NCI-H2081 (cell line): ENCODE data around the gene UBN1.
A peak's percentile ranks its signal among the peaks of the same experiment; 100 is the strongest.

Experiments
- DNase-seq, 2 experiments: peaks; one replicate each; lab custom pipeline; 2025; lab: John Stamatoyannopoulos, UW

Gene UBN1

GRCh38 chr16:4859900-4860255, 12.6 kb downstream of the UBN1 start:
- no peak for DNase-seq

DNA sequence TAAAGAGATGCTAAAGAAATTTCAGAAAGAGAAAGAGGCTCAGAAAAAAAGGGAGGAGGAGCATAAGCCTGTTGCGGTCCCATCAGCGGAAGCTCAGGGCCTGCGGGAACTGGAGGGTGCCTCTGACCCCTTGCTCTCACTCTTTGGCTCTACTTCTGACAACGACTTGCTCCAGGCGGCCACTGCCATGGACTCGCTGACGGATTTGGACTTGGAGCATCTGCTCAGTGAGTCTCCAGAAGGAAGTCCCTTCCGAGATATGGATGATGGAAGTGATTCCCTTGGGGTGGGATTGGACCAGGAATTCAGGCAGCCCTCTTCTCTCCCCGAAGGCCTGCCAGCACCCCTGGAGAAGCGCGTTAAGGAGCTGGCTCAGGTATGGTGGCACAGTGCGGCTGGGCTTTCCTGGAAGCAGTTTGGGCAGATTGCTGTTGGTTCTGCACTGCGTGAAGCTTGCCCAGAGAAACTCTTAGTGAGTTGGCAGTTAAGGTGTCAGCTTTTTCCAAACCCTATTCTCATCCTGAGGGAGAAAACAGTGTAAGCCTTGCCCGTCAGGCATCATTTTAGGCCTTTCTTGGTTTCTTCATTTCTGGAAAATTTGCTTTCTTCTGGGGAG, 13.6 kb downstream of the UBN1 start:
- DNase-seq: no peak

DNA sequence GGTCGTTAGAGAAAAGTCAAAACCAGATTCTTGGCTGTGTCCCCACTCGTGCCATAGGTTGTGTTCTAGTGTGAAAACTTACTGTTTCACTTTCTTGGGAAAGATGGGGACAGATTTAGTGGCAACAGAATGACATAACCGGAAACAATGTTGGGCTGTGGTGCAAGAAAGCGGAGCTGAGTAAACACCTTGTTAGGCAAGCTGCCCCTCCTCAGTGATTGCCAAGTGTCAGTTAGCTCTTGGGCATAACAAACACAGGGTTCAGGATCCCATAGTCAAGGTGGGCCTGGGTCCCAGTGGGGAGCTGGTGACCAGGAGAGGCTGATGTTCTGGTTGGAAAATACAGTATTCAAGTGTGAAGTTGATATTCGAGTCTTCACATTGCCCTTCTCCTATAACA, 15.4 kb downstream of the UBN1 start:
- no peak for DNase-seq

DNA sequence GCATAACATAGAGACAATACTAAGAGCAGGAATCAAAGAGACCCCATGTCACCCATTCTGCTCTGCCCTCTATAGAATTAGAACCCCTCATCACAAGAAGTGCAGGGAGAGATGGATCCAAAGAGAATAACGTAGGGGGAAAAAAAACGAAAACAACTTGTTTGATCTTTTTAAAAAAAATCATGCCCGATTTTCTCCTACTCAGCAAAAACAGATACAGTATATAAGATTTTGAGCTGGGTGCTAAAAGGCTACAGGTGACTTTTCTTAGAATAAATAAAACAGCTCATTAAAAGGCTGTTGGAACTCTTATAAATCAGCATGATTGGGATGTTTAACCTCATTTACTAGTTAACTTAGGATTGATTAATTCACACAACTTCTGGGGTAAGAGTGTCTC, 17.4 kb downstream of the UBN1 start:
- no peak for DNase-seq

DNA sequence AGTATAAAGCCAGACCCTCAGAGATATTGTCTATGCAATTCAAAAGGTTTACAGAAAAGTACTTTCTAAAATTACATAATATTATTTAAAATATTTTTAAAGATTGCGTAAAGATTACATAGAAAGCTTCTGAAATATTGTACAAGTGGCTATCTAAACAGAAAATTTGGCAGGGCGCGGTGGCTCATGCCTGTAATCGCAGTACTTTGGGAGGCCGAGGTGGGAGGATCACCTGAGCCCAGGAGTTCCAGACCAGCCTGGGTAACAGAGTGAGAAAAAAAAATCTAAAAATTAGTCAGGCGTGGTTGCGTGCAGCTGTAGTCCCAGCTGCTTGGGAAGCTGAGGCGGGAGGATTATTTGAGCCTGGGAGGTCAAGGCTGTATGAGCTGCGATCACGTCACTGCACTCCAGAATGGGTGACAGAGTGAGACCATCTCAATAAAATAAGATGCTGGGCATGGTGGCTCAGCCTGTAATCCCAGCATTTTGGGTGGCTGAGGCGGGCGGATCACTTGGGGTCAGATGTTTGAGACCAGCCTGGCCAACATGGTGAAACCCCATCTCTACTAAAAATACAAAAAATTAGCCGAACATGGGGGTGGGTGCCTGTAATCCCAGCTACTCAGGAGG, 18.1 kb downstream of the UBN1 start:
- DNase-seq: no peak

- DNase-seq: no peak
Observed at GRCh38 chr16:4866586-4866985, 19.3 kb downstream of the UBN1 start.

GRCh38 chr16:4868026-4868425, 20.7 kb downstream of the UBN1 start:
- no peak for DNase-seq

GRCh38 chr16:4868535-4868934, 21.3 kb downstream of the UBN1 start:
- DNase-seq: no peak

- no peak for DNase-seq
Observed at GRCh38 chr16:4869147-4869805, 22.0 kb downstream of the UBN1 start.

DNA sequence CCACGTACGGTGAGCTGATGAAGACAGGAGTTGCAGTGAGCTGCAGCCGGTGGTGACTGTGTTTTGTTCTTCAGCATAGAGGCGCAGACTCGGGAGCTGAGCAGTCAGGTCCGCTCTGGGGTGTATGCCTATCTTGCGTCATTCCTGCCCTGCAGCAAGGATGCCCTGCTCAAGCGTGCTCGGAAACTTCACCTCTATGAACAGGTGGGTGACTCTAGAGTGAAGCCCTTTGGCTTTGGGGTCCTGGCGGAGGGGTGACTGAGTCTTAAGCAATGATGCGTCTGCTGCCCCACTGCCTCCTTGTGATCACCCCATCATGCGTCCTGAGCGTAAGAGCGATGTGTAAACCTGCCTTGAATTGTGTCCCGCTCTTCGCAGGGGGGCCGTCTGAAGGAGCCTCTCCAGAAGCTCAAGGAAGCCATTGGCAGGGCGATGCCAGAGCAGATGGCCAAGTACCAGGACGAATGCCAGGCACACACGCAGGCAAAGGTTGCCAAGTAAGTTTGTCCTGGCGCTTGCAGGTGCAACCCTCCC, 22.9 kb downstream of the UBN1 start:
- no peak for DNase-seq

GRCh38 chr16:4871071-4871470, 23.8 kb downstream of the UBN1 start:
- no peak for DNase-seq

- DNase-seq: no peak
Observed at GRCh38 chr16:4873091-4873490, 25.8 kb downstream of the UBN1 start.

GRCh38 chr16:4874666-4875065, 27.4 kb downstream of the UBN1 start:
- no peak for DNase-seq

DNA sequence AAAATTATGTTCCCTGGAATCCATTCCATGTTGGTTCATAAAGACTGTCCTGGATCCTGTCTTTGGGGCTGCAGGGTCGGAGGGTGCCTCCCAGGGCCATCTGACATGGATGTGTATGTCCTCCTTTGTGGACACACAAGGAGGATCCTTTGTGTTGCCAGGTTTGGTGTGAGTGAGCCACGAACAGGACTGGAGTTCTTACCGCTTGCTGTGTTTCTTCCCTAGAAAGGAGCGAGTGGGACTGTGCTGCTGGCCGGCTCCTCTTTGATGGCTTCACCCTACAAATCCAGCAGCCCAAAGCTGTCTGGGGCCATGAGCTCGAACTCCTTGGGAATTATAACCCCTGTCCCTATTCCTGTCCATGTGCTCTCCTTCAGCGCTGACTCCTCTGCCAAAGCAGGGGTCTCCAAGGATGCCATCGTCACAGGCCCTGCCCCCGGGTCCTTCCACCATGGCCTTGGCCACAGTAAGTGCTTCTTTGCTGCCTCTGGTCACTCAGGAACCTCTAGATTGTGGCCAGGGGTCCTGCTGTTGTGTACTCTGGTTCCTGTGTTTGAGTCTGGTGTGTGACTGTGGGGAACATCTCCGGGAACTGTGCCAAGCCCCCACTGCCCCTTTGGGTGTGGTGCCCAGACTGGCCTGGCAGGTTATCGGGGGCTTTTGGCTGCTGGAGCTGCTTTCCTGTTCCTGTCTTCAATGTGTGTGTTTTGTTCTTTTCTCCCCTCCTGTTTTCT, 29.5 kb downstream of the UBN1 start:
- no peak for DNase-seq

- no peak for DNase-seq
Observed at GRCh38 chr16:4877380-4877685, 30.1 kb downstream of the UBN1 start.

GRCh38 chr16:4879049-4879448, 31.8 kb downstream of the UBN1 start:
- no peak for DNase-seq

DNA sequence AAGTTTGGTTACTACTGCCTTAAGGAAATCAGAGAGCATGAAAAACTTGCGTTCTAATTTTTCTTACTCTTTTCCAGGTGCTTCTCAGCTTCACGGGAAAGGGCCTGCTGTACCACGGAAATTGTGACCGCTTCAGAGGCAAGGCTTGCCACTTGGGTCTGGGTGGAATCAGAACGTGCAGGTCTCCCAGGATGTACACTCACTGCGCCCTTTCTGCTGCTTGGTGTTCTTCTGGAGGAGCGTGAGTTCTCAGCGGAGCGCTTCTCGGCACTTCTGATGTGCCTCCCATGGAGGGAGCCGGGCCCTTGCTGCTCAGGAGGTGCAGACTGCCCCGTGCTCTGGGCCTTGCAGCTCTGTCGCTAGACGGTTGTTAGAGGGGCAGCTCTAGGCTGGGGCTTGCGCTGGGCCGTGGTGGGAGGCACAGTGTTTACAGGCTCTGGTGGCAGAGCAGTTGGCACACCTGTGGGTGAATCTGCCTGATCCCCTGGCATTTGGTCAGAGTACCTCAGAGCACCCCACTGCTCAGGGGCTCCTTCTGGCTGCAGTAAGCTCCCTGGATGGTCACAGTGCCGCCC, 32.8 kb downstream of the UBN1 start:
- DNase-seq: no peak

DNA sequence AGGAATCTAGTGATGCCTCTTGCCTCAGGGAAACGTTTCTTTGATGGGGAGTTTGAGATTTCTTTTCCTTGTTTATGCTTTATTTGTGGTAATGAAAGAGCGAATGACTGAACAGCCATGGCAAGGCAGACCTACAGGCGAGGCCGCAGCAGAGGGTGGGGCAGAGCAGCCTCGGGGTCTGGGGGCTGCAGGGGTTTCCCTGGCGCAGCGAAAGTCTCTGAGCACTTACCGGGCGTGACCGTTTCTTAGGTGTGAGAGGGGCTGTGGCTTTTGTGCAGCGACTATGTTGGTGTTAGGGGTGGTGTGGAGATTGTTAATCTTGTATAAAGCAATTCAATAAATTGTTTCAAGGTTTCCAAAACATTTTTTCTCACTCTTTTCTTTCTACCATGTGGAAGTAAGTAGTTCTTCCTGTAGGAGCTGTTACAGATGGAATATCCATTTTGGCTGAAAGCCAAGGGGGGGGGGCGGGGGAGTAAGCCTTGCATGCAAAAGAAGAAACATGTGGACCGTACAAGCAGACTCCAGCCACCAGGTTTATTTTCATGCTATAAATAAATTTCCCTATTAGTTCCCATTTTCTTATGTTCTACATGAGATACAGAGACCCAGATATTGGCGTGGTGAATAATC, 34.8 kb downstream of the UBN1 start:
- no peak for DNase-seq

GRCh38 chr16:4882633-4883285, 35.5 kb downstream of the UBN1 start:
- DNase-seq: peak in 1 of 2 experiments; percentile 16

- no peak for DNase-seq
Observed at GRCh38 chr16:4883501-4883900, 36.2 kb downstream of the UBN1 start.

GRCh38 chr16:4884209-4884608, 36.9 kb downstream of the UBN1 start:
- no peak for DNase-seq
